ENCODE results near the gene KIF3A.

Gene KIF3A

DNA sequence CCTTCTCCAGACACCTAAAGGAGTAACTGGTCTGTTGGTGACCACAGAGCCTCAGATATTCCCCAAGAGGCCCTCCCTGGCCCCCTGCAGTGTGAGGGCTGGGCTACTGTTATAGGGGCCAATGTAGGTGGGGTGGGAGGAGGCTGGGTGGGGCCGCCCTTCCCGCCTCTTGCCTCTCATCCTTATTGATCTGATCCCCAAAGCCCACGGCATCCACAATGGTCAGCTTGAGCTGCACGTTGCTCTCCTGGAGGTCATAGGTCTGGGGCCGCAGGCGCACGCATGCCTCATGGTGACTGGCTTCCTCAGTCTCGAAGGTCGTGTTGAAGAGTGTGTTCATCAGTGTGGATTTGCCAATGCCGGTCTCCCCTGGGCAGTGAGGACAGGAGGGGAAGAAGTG lies 26.7 kb upstream of the KIF3A start:
- H3K4me2 ChIP-seq (ENCODE audit: low read depth, low read length) = no peak overlapping the region
- H4K20me1 ChIP-seq (ENCODE audit: insufficient read depth, low read length) = no peaks in the 10 kb centered on the region
- no peak overlapping the region for H2AFZ ChIP-seq (ENCODE audit: low read length)
- H3K9me2 ChIP-seq (replicated peaks; ENCODE audit: insufficient read depth, low read length) = no peaks in the 10 kb centered on the region
- DNase-seq = no peak
- no peaks in the 10 kb centered on the region for H3F3A ChIP-seq (ENCODE audit: insufficient read depth, low read length)
- no peak overlapping the region for H3K9ac ChIP-seq (ENCODE audit: low read length)
- no peak overlapping the region for H3K27ac ChIP-seq (ENCODE audit: low read length)
- TF ChIP-seq EZH2 (optimal IDR thresholded peaks at IDR 0.05; ENCODE audit: low read depth, low read length) = no peak
- no peak for TF ChIP-seq EZH2phosphoT487 (IDR thresholded peaks at IDR 0.05; ENCODE audit: low read length)
- TF ChIP-seq, protein P1, sequence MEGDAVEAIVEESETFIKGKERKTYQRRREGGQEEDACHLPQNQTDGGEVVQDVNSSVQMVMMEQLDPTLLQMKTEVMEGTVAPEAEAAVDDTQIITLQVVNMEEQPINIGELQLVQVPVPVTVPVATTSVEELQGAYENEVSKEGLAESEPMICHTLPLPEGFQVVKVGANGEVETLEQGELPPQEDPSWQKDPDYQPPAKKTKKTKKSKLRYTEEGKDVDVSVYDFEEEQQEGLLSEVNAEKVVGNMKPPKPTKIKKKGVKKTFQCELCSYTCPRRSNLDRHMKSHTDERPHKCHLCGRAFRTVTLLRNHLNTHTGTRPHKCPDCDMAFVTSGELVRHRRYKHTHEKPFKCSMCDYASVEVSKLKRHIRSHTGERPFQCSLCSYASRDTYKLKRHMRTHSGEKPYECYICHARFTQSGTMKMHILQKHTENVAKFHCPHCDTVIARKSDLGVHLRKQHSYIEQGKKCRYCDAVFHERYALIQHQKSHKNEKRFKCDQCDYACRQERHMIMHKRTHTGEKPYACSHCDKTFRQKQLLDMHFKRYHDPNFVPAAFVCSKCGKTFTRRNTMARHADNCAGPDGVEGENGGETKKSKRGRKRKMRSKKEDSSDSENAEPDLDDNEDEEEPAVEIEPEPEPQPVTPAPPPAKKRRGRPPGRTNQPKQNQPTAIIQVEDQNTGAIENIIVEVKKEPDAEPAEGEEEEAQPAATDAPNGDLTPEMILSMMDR (IDR thresholded peaks at IDR 0.05; ENCODE audit: low read length) = no peak
- H3K36me3 ChIP-seq (replicated peaks; ENCODE audit: insufficient read depth, low read length) = no peaks in the 10 kb centered on the region
- H3K79me2 ChIP-seq (ENCODE audit: low read length) = no peaks in the 10 kb centered on the region
- H3K27me3 ChIP-seq (replicated peaks; ENCODE audit: insufficient read depth, low read length) = no peaks in the 10 kb centered on the region
- no peaks in the 10 kb centered on the region for H3K9me3 ChIP-seq (replicated peaks; ENCODE audit: insufficient read depth, low read length)
- no peak overlapping the region for H3K4me3 ChIP-seq (ENCODE audit: low read length)
- no peaks in the 10 kb centered on the region for H3K4me1 ChIP-seq (ENCODE audit: low read length)

DNA sequence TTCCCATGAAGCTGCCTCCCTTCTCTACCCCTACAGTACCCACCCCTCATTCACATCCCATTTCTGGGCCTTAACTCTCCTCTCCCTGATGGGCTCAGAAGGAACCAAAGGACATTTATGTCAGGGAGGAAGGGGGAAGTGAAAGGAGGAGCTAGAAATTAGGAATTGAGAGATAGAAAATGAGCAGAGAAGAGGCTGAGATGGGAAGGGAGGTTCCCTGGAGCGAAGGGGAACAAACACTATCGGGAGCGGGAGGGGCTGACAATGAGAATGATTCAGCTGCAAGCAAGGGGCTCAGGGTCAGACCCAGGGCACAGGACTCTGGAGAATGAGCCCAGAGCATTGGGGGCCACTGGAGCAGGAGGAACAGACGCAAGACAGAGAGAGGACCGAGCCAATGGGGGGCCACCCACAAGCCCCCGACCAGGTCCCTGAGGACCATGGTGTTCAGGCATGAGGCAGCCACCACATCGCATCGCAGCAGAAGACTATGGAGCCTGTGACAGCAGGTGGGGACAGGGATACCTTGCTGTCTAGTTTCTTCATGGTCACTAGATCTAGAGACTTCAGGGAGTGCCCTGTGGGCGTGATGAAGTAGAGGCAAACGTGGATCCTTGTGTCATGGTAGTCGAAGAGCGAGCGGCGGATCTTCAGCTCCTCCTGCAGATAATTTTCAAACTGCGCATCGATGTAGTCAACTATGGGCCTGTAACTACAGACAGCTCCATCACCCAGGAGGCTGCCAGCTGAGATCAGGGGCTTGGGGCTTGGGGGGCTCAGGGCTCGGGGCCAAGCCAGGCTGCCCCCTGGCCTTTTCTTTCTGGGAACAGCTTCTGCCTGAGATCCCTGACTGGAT lies 26.1 kb upstream of the KIF3A start:
- no peak overlapping the region for H3K9ac ChIP-seq (ENCODE audit: low read length)
- no peak overlapping the region for H3K4me3 ChIP-seq (ENCODE audit: low read length)
- TF ChIP-seq EZH2 (optimal IDR thresholded peaks at IDR 0.05; ENCODE audit: low read depth, low read length) (no peak), EZH2phosphoT487 (IDR thresholded peaks at IDR 0.05; ENCODE audit: low read length) (no peak)
- TF ChIP-seq, protein P1 (IDR thresholded peaks at IDR 0.05; ENCODE audit: low read length) = no peak
- H3K4me2 ChIP-seq (ENCODE audit: low read depth, low read length) = no peak overlapping the region
- H3K9me2 ChIP-seq (replicated peaks; ENCODE audit: insufficient read depth, low read length) = no peaks in the 10 kb centered on the region
- H3K9me3 ChIP-seq (replicated peaks; ENCODE audit: insufficient read depth, low read length) = no peaks in the 10 kb centered on the region
- no peak for DNase-seq
- H3K36me3 ChIP-seq (replicated peaks; ENCODE audit: insufficient read depth, low read length) = no peaks in the 10 kb centered on the region
- no peaks in the 10 kb centered on the region for H3K4me1 ChIP-seq (ENCODE audit: low read length)
- no peak overlapping the region for H2AFZ ChIP-seq (ENCODE audit: low read length)
- no peaks in the 10 kb centered on the region for H3F3A ChIP-seq (ENCODE audit: insufficient read depth, low read length)
- no peaks in the 10 kb centered on the region for H3K79me2 ChIP-seq (ENCODE audit: low read length)
- H3K27me3 ChIP-seq (replicated peaks; ENCODE audit: insufficient read depth, low read length) = no peaks in the 10 kb centered on the region
- no peak overlapping the region for H3K27ac ChIP-seq (ENCODE audit: low read length)
- H4K20me1 ChIP-seq (ENCODE audit: insufficient read depth, low read length) = no peaks in the 10 kb centered on the region

DNA sequence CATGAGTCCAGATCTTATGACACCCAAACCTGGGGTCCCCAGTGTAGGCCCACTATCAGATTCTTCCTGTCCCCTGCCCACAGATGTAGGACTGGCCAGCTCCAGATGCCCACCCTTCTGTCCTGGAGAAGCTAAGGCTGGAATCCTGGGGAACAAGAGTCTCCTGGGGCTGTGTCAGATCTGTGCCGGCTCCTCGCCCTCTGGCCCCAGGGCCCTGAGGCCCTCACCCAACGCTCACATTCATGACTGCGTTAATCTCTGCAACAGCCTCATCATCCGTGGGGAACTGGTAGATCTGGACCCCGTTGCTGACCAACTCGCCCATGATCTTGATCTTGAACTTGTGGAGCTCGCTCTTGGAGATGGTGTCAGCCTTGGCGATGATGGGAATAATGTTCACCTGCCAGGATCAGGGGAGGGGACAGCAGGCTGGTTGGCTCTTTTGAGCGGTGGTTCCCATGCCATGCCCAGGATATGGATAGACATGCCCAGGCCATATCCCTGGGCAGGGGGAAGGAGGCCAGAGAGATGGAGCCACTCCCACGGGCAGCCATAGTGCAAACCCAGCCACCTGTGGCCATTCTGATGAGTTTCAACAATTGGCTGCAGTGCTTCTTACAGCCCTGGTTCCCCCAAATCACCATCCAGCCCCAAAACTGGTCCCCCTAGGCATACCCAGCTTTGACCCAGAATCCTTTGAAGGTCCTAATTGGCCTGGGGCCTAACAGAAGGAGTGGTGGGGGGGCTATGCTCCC lies 25.1 kb upstream of the KIF3A start:
- Histone ChIP-seq H3K9ac (ENCODE audit: low read length) (no peak overlapping the region), H3K79me2 (ENCODE audit: low read length) (no peaks in the 10 kb centered on the region), H3K4me3 (ENCODE audit: low read length) (no peak overlapping the region), H3K27me3 (replicated peaks; ENCODE audit: insufficient read depth, low read length) (no peaks in the 10 kb centered on the region), H3K9me2 (replicated peaks; ENCODE audit: insufficient read depth, low read length) (no peaks in the 10 kb centered on the region), H2AFZ (ENCODE audit: low read length) (no peak overlapping the region), H3K36me3 (replicated peaks; ENCODE audit: insufficient read depth, low read length) (no peaks in the 10 kb centered on the region), H3F3A (ENCODE audit: insufficient read depth, low read length) (no peaks in the 10 kb centered on the region), H3K4me1 (ENCODE audit: low read length) (no peaks in the 10 kb centered on the region), H3K4me2 (ENCODE audit: low read depth, low read length) (no peak overlapping the region), H4K20me1 (ENCODE audit: insufficient read depth, low read length) (no peaks in the 10 kb centered on the region), H3K9me3 (replicated peaks; ENCODE audit: insufficient read depth, low read length) (no peaks in the 10 kb centered on the region), H3K27ac (ENCODE audit: low read length) (no peak overlapping the region)
- no peak for DNase-seq
- TF ChIP-seq, protein P1 (IDR thresholded peaks at IDR 0.05; ENCODE audit: low read length) = no peak
- TF ChIP-seq EZH2phosphoT487 (IDR thresholded peaks at IDR 0.05; ENCODE audit: low read length) (no peak), EZH2 (optimal IDR thresholded peaks at IDR 0.05; ENCODE audit: low read depth, low read length) (no peak)

All from MM.1S (cell line).